EL (cell line): ENCODE data around the gene BNIPL.

Experiments
- DNase-seq: peaks from one replicate; pipeline ENCODE4 v3.0.0-alpha.2; 2016

BNIPL gene

GRCh38 chr1:151036356-151036755, at the start of gene BNIPL:
Gene BNIPL (plus strand): TSS chr1:151036586. CDS start chr1:151036726, 140 bp downstream.
- no peak for DNase-seq

GRCh38 chr1:150987924-150988323, 48.5 kb upstream of the BNIPL start:
- no peak for DNase-seq

GRCh38 chr1:150992626-150993025, 43.8 kb upstream of the BNIPL start:
- DNase-seq: no peak

- no peak for DNase-seq
Observed at GRCh38 chr1:150994248-150994647, 42.1 kb upstream of the BNIPL start.

- no peak for DNase-seq
Observed at GRCh38 chr1:150995460-150995859, 40.9 kb upstream of the BNIPL start.

- DNase-seq: peak; percentile 41
Observed at GRCh38 chr1:150995896-150996295, 40.5 kb upstream of the BNIPL start.

GRCh38 chr1:150997126-150997872, 39.1 kb upstream of the BNIPL start:
- no peak for DNase-seq

- DNase-seq: no peak
Observed at GRCh38 chr1:150997949-150998348, 38.4 kb upstream of the BNIPL start.

GRCh38 chr1:150999051-150999674, 37.2 kb upstream of the BNIPL start:
- DNase-seq: peak; percentile 86

GRCh38 chr1:150999926-151000325, 36.5 kb upstream of the BNIPL start:
- DNase-seq: no peak

GRCh38 chr1:151000408-151000807, 36.0 kb upstream of the BNIPL start:
- no peak for DNase-seq

GRCh38 chr1:151001602-151002001, 34.8 kb upstream of the BNIPL start:
- no peak for DNase-seq

- no peak for DNase-seq
Observed at GRCh38 chr1:151002051-151002450, 34.3 kb upstream of the BNIPL start.

GRCh38 chr1:151002611-151003010, 33.8 kb upstream of the BNIPL start:
- no peak for DNase-seq

- no peak for DNase-seq
Observed at GRCh38 chr1:151003180-151003579, 33.2 kb upstream of the BNIPL start.

- DNase-seq: no peak
Observed at GRCh38 chr1:151005729-151006319, 30.6 kb upstream of the BNIPL start.

- DNase-seq: peak; percentile 85
Observed at GRCh38 chr1:151006327-151007052, 29.9 kb upstream of the BNIPL start, which contains the start of gene MINDY1. Gene MINDY1 (minus strand): TSS chr1:151006902. CDS start chr1:151002617, 4,285 bp downstream.

GRCh38 chr1:151007853-151008243, 28.5 kb upstream of the BNIPL start:
- no peak for DNase-seq

GRCh38 chr1:151008244-151009205, 27.9 kb upstream of the BNIPL start, which contains the start of gene PRUNE1:
Gene PRUNE1 (plus strand): TSS chr1:151008449. CDS start chr1:151008633, 184 bp downstream.
- peak; percentile 95 for DNase-seq

GRCh38 chr1:151009206-151009587, 27.2 kb upstream of the BNIPL start:
- DNase-seq: peak; percentile 35

- DNase-seq: no peak
Observed at GRCh38 chr1:151009674-151010345, 26.6 kb upstream of the BNIPL start.
